GM12891 (cell line): ENCODE data around the gene PACSIN2.
A peak's percentile ranks its signal among the peaks of the same experiment; 100 is the strongest.

Experiments
- DNase-seq: peaks from one replicate; pipeline ENCODE4 v3.0.0; 2011; ENCODE audit warnings: low spot score; ENCODE audit not compliant: insufficient read length
- FAIRE-seq: peaks from 2 replicates; lab custom pipeline; 2011; peaks lifted over from hg19 to GRCh38; lab: Jason Lieb, UNC
- PAX5 ChIP-seq: IDR thresholded peaks from 2 replicates; pipeline ENCODE4 v1.6.1; 2011; ENCODE audit warnings: low read length, moderate library complexity, mild to moderate bottlenecking; ENCODE audit not compliant: insufficient read depth, severe bottlenecking
- POLR2A ChIP-seq: IDR thresholded peaks from 2 replicates; pipeline ENCODE4 v1.6.1; 2011; ENCODE audit warnings: low read depth, low read length, control low read depth
- POLR2AphosphoS5 ChIP-seq: IDR thresholded peaks from 2 replicates; pipeline ENCODE4 v1.6.1; 2011; ENCODE audit warnings: low read depth, low read length, control low read depth
- POU2F2 ChIP-seq: IDR thresholded peaks from 2 replicates; pipeline ENCODE4 v1.6.1; 2011; ENCODE audit warnings: low read depth, mild to moderate bottlenecking, control low read depth, low read length, moderate library complexity
- SPI1 ChIP-seq: IDR thresholded peaks from 2 replicates; pipeline ENCODE4 v1.6.1; 2011; ENCODE audit warnings: low read depth, low read length, control low read depth
- TAF1 ChIP-seq: IDR thresholded peaks from 2 replicates; pipeline ENCODE4 v1.6.1; 2011; ENCODE audit warnings: low read depth, low read length, control low read depth

PACSIN2 gene

DNA sequence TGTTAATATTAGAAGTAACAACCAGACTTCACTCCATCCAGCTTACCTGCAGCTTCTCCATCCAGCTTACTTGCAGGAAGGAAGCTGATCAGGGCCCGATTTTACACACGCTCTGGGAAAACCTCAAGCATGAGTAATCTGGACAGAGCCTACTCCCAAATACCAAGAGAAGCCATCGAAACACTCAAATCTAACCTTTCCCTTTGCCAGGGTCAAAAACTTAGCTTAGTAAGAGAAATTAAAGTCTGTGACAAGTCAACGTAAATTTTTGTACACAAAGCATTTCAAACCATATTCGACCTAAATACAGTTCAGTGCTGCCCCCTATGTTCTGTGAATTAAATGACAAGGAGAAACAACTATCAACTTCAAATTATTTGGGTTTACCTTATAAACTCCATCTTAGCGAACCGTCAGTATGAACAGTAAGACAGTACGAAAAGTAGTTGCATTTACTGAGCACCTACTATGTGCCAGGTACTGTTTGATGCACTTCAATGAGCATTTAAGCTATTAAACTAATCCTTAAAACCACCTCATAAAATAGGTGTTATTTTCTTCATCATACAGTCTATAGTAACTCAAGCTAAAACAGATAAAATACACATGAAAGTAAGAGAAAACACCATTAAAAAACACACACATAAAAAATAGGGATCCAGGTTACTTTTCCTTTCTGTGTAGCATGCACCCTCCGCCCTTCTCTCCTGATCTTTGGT is 194.7 kb downstream of the PACSIN2 start:
- no peak for TF ChIP-seq TAF1
- TF ChIP-seq POLR2A, result no peak
- no peak for TF ChIP-seq PAX5
- no peak for TF ChIP-seq POLR2AphosphoS5
- TF ChIP-seq POU2F2, result no peak
- TF ChIP-seq SPI1, result no peak
- peak; percentile 66 for FAIRE-seq
- no peak for DNase-seq
